NCI-H1417 (cell line): ENCODE data around the gene GJD4.
A peak's percentile ranks its signal among the peaks of the same experiment; 100 is the strongest.

Source experiments
- DNase-seq, 3 experiments: peaks; one replicate each; lab custom pipeline; 2025; lab: John Stamatoyannopoulos, UW

Gene GJD4

DNA sequence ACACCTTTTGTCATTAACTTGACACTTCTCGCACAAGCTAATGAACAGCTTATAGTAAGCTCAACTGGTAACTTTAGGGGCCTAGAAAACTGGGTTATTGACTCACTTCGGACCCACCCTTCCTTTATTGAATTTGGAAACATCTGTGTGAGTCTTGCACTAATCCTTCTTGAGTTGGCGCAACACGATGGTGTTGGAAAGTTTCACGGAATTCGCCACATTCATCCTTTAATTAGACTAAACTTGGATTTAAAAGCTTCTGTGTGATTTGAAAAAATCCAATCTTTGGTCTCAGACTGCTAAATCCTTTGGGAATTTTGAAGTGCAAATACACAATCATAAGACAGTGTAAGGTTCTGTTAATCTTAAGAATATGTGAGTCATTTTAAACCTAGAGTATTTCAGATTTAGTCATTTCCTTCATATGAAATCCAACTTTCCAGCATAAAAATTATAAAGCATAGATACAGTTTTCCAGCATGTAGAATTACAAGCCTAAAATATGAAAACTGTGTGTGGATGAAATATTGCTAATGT is 21.9 kb downstream of the GJD4 start:
- no peak for DNase-seq

DNA sequence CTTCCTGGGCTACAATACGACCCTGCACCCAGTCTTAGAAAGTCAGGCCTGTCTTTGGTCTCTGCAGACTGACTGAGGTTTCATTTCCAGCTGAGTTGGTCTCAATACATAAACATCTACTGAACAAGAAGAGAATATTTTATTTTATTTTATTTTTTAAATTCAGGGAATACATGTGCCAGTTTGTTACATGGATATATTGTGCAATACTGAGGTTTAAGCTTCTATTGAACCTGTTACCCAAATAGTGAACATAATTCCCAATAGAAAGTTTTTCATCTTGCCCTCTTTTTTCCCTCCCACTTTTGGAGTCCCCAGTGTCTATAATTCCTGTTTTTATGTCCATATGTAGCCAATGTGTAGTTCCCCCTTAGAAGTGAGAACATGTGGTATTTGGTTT is 26.3 kb downstream of the GJD4 start:
- DNase-seq: no peak

DNA sequence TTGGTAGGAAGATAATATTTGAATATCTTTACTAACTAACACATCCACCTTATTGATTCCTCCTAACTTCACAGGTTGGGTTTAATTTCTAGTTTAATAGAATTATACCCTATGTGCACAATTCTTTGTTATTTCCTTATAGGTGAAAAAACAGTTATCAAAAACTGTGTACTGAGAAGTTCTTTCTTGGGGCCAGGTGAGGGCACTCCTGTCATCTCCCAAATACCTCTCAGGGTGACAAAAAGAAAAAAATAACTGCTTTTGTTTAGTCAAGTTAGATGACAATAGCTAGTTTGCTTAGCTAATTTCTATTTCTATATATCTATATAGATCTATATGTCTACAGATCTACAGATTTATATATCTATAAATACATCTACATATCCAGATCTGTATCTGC is 26.9 kb downstream of the GJD4 start:
- no peak for DNase-seq

DNA sequence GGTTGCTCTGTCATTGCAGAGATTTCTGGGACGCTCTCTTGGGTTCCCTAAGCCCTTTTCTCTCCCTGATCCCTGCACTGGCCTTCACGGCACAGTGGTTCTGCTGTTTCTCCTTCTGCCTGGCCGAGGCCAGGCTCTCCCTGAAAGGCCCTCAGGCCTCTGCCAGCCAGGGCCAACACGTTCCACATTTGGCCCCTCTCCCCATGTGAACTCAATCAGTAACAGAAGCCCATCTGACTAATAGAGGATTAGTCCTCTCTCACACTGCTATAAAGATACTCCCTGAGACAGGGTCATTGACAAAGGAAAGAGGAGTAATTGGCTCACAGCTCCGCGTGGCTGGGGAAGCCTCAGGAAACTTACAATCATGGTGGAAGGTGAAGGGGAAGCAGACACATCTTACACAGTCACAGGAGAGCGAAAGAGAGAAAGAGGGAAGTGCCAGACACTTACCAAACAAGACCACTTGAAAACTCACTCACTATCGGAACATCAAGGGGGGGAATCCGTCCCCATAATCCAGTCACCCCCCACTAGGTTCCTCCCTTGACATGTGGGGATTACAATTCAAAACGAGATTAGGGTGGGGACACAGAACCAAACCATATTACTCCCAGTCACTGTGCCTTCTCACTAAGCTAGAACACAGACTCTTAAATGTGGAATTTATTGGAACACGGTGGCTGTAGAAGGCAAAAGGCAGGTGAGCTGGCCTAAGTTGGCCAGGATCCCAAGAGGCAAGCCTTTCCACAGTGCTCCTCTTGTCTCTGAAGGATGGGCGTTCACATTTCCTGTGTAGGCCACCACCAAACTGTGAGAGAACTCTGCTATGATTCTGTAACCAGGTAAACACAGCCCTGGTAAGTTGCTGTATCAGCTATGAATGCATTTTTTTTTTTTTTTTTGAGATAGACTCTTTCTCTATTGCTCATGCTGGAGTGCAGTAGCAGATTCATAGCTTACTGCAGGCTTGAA is 28.2 kb downstream of the GJD4 start:
- no peak for DNase-seq

DNA sequence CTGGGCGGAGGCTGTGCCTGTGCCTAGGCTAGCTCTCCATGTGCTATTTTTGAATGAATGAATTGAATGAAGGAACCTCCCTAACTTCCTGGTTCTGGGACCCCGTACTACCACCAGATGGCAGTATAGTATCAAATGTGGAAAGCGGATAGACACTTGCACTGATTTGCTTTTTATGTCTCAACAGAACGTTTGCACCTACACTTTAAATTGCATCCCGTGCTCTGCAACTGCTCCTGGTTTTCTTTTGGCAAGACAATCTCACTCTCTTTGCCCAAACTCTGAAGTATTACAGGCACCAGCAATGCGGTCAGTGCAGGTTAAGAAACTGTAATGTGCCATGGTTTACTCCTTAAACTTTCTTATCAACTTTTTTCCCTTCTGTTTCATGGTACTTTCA is 30.4 kb downstream of the GJD4 start:
- peak; percentile 25 to 68 (median 37) for DNase-seq

DNA sequence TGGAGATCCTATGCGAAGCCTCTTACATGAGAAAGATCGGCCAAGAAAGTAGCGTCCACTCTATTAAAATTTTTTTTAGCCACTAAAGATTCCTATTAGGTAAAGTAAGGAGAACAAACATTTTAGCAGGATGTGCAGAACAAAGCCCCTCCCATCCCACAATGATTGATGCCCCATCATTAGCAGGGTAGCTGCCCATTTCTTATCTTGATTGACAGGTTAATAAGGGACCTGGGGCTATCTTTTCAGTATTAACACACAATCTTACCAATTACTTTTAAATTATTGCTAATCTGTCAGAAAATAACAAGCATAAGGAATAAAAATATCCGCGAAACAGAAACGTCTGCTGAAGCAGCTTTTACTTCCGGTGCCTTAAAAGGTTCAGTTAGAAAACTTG is 31.8 kb downstream of the GJD4 start:
- DNase-seq: peak in 1 of 3 experiments; percentile 11

DNA sequence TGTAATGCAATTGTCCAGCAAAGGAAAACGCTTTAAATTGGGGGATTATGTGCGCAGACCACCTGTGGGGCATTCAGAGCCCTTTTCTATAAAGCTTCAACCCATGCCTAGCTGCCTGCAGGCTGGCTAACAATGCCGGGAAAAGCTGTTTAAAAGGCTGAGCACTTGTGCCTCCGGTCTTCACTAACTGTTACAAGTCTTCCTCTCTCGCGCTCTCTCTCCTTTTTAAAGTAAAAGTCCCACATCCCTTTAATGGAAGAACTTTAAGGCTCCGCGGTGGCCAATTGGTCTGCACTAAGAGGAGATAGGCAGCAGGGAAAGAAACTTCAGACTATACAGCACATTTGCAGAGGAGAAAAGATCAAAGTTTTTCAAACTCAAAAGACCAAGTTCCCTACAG is 32.3 kb downstream of the GJD4 start:
- no peak for DNase-seq

DNA sequence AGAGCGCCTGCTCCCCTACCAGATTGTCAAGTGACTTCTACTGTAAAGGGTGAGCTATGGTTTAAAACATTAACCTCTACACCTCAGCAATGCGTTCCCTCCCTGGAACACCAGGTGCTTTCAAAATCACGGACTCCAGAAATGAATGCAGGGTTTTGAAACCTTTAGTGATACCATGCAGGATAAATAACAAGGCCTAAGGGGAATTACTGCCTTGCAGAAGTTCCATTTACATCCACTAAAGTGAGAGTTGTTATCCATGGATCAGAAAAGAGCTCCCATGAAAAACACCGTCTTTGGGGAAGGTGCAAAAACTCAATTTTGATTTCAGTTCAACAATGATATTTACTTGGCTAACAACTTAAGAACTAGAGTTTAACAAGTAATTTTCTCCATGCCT is 33.0 kb downstream of the GJD4 start:
- no peak for DNase-seq

DNA sequence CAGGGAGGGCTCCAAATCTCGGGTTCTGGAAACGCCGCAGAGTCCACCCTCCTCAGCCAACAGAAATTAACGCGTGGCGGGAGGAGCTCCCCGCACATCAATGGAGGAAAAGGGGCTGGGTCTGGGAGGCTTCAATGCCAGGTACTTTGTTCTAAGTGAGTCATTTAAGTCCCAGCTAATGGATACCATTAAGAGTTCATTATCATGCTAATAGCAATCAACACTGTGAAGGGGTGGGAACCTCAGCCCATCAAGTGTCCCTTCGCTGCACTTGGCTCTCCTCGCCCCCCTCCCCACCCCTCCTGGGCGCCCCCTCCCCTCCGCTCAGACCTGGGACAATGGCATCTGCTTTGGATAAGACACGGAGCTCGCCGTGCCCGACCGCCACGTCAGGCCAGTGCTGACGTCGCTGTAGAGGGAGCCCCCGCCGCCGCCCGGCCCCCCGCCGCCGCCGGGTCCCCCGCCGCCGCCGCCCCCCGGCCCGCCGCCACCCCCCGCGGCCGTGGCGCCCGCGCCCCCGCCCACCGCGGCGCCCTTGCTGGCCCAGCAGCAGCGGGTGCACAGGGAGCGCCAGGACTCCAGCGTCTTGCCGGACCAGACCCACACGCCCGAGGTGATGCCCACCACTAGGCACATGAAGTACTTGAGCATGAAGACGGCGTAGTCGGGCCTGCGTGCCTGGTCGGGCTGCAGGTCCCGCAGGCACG is 34.0 kb downstream of the GJD4 start:
- DNase-seq: no peak

DNA sequence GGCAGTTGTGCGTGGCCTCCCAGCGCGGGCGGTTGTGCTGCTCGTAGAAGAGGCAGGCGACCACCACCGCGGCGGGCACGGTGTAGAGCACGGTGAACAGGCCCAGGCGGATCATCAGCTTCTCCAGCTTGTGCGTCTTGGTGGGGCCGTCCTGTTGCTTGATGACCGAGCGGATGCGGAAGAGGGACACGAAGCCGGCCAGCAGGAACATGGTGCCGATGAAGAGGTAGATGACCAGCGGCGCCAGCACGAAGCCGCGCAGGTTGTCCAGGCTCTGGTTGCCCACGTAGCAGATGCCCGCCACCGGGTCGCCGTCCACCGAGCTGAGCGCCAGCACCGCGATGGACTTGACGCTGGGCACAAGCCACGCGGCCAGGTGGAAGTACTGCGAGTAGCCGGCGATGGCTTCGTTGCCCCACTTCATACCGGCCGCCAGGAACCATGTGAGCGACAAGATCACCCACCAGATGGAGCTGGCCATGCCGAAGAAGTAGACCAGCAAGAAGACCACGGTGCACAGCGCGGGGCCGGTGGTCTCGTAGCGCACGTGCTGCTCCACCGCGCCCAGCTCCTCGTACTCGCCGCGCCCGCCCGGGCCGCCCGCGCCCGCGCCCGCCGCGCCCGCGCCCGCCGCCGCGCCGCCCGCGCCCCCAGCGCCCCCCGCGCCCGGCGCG is 34.7 kb downstream of the GJD4 start:
- no peak for DNase-seq

DNA sequence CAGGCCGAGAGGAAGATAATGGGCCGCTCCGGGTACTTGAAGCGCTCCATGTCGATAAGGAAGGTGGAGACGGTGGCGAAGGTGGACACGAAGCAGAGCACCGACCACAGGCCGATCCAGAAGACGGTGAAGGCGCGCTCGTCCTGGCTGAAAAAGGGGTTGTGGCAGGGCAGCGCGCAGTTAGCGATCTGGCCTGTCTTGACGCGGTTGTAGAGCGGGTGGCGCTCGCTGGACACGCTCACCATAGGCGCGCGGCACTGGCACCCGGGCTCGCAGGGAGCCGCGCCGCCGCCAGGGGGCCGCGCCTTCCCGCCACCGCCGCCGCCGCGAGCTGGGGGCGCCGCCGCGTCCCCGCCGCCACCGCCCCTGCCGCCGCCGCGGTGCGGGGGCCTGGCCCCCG is 35.3 kb downstream of the GJD4 start:
- peak; percentile 4 to 36 (median 34) for DNase-seq

DNA sequence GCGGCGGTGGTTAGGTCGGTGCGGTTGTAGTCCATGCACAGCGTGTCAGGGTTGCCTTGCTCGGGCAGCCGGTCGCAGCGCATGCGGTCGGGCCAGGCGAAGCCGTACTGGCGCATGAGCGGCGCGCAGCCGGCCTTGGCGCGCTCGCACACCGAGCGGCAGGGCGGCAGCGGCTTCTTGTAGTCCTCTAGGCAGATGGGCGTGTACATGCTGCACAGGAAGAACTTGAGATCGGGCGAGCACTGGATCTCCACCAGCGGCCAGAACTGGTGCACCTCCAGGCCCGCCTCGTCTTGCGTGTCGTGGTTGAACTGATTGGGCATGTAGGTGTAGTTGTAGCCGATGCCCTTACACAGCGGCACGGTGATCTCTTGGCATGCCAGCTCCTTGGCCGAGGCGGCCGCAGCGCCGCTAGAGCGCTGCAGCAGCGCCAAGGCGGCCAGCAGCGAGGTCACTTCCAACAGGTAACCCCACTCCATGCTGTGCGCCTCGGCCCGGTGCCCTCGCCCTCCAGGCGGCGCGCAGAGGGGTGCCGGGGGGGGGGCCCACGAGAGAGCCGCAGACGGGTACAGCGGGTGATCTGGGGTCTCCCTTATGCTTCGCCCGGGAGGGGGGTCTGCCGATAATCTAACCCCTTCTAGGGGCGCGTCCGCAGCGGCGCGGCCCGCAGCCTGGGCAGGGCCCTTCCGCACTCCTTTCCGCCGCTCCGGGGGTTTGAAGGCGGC is 36.0 kb downstream of the GJD4 start:
- DNase-seq: peak; percentile 18 to 58 (median 49)

DNA sequence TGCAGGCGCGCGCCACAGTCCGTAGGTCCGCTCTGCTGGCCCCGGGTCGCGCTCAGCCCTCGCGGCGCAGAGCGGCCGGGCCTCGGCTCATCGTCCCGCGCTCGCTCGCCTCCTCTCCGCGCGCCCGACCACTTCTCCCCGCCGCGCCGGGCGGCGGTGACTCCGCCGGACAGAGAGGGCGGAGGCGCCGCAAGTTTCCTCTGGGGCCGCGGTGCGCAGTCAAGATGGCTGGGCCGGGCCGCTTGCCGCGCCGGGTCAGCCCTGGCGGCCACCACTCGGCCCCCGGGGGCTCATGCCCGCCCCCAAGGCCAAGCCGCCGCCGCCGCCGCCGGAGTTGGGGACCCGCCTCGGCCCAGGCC is 36.5 kb downstream of the GJD4 start:
- no peak for DNase-seq

DNA sequence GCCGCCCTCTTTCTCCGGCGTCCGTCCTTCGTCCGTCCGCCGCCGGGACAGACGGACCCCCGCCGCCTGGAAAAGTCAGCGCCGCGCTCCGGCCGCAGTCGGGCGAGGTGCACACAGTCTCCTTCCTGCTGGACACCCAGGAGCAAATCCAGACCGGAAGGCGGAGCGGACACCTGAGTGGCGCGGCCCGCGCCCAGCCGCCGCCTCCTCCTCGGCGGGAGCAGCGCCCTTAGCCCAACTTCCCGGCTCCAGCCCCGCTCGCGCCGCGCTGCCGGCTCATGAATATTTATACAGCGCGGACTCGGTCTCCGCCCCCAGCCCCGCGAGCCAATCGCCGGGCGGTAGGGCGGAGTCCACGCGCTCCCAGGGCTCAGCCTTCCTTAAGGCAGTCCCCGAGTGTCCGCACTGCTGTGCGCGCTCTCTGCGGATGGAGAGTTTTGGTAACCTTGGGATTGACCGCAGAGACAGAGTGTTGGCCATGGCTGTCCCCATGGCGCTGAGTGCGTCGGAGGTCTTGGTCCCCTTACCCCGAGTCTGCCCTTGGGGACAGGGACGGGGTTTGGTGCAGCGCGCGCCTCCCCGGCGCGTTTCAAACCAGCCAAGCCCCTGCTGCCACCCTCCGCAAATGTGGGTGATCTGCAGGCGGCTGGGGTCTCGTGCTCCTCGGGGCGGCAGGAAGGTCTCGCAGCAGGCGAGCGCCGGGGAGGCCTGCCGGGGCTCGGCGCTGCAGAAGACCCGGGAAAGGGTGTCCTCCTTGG is 37.1 kb downstream of the GJD4 start, which contains the start of gene FZD8:
TSS of gene FZD8 (minus strand) at position 262 of the 758 bp plus-strand sequence. CDS start 867 bp downstream, outside the sequence.
- peak; percentile 53 to 60 (median 59) for DNase-seq

DNA sequence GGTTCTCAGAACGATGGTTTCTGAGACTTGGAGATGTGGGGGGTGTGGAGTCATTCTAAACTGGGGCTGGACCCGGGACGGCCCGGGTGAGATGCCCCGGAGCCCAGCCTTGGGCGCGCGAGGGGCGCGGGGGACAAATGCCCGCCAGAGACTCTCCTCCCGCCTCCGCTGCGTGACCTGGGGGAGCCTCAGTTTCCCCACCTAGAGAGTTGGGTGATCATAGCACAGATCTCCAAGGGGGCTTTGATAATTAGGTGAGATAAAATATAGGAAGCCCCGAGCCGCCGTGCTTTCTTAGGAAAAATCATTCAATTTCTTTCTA is 37.6 kb downstream of the GJD4 start:
- no peak for DNase-seq

DNA sequence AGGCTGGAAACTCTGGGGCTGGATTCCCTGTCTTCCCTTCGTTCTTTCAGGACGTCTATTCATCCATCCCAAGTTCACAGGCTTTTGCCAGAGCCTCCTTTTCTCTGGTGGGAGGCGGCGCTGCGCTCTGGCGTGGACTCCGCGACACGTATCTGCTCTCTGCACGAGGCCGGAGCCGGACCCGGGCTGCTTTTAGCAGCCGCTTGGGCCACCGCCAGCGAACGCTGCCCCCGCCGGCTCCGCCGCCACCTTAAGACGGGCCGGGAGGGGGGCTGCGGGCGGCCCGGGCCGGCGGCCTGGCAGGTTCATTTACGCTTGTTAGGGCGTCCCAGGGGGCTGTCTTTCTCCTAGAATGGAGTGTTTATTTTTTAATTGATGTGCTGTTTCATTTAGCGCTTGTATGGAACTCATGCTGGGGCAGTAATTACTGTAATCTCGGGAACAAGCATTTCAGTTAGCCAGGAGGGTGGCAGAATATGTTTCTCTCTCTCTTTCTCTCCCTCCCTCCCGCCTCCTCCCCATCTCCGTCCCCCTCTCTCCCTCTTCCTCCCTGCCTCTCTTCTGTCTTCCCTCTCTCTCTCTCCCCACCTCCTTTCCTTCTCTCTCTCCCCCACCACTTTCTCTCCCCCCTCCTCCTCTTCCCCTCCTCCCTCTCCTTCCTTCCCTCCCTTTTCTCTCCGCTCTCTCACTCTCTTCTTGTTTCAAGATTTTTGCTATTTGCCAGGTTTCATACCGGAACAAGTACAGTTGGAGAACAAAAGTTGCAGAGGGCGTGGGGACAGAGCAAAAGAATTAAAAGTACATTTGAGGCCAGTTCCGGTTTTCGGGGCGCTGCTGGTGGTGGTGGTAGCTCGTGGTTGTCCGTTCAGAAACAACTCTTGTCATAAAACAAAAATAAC is 38.3 kb downstream of the GJD4 start:
- DNase-seq: peak in 2 of 3 experiments; percentile 69 to 87

DNA sequence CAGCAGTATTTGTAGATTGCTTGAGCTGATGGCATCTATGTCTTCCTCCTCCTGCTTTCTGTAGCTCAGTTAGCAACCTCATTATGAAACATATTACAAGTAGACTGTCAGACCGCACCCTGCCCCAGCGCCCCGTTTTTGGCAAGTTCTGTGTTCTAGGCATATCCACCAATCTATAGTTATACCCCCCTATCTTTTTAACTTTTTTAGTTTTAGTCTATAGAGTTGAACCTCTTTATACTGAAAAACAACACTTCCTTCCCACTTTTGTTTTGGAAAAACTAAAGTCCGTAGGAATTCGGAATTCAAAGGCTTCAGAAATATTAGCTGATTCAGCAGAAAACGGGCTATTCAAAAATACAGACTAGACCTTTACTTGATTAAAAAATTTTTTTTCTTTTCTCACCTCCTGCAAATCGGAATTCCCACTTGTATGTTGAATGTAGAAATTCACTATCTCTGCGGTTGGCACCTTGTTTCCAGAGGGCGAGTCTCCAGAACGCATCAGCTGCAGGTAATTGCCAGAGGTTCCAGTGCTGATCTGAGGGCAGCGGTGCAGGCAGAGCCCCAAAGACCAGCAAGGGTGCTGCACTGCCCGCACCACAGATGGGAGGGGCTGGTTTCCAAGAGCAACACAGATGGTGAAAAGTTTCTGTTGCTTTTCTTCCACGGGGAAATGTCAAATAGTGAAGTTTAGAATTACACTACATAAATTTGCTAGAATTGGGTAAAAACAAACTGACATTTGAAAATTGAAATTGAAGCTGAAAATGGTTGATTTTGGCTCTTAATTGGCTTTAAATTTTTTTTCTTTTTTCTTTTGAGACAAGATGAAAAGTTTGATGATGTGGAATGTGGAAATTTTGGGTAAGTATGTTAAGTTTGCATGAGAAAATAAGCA is 39.2 kb downstream of the GJD4 start:
- DNase-seq: no peak

DNA sequence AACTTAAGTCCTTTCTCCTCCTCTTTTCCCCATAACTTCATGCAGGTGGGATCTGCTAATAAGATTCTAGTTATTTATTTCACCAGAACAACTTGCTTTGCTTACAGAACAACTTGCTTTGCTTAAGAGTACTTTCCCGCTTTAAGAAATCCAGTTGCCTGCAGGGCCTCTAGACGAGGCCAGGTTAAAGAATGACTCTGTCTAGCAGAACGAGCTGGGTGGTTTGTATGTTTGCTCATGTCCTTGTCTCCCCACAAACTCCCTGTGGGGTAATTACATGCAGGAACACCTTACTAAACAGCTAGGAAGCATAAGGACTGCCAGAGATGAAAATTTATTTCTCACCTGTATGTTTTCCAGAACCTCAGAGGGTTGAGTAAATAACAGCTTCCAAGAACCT is 45.8 kb downstream of the GJD4 start:
- peak in 1 of 3 experiments; percentile 28 for DNase-seq

DNA sequence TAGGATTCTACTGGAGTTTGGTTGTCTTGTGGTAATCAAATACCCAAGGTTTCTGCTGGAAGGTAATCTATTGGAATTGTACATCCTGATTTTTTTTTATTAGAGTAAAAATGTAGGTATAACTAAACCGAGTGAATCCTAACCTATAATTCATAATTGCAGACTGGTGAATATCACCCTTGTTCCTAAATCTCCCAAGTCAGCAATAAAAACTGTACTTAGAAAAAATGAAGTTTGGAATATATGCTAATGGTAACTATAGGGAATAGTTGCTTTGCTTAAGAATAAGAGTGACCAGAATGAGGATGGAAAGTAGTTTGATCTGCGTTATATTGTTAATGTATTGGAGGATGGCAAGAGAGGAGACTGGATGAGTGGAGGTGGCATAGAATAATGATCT is 47.7 kb downstream of the GJD4 start:
- DNase-seq: no peak
